Kidney tubule cell (primary cell): ENCODE measurements around the gene PADI6.
A peak's percentile ranks its signal among the peaks of the same experiment; 100 is the strongest.
"Not testable (repeated sequence)": the region's sequence is repeated elsewhere in the genome, so short reads cannot be mapped to it uniquely, and the experiment has no call there.

Experiments
- DNase-seq: peaks from one replicate; pipeline ENCODE4 v3.0.0-alpha.2; 2018; ENCODE audit warnings: low spot score

PADI6 gene

DNA sequence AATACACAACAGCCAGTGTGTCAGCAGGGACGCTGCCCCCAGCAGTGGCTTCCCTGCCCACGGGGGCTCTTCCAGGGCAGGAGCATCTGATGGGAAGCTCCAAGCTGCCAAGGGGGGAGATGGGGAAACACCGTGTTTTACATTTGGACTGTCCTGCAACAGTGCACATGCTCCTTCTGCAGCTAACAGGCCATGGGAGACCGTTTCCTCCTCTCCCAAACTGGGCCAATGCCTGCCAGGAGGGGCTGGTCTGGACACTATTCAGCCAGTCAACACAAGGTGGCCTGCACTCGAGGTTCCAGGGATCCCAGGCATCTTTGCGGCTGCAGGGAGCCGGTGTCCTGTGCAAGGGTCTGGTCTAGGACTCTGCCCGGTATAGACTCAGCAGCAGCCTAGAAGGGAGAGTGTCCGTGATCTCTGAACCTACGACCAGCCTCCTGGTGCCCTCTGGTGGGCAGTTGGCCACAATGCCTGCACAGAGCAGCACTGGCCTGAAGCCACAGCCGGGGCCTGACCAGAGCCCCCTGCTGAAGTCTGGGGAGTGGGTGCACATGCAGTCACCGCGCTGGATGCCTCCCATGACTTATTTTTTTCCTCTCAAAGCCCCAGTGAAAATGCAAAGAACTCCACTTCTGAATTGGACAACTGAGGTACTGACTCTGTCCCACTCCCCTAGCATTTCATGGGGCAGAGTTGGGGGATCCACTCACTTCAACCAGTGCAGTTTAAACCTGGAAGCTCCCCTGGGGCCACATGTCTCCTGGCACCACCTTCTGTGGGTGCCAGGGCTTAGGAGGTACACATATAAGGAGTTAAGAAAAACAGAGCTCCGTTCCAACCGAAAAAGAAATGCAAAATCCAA is 34.1 kb downstream of the PADI6 start:
- peak; percentile 68 for DNase-seq

DNA sequence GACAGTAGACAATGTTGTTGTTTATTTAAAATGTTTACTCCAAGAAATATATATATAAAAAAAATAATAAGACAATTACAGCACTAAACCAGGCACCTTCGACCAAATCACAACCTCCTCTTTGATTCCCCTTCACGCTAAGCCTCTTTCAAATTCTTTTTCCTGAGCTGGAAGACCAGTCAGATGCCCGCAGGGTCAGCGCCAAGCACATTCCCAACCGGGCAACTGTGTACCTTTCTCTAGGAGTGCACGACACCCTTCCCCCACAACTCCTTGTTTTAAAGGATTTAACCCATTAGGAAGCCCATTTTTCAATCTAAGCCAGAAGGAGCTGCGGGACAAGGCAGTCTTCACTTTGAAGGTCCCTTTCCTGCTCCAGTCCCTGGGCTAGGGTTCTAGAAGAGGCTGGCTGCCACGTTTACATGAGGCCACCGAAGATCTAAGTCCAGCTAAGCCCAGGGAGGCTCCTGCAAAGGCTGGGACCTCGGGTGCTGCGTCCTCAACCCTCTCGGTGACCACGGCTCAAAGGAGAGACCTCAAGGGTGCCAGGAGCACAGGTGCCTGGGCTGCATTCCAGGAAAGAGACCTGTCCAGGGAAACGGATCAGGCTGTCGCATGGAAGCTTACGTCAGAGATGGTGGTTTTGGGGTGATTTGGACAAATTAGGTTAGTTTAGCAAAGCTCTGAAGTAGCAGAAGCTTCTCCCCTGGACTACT is 34.9 kb downstream of the PADI6 start:
- DNase-seq: not testable (repeated sequence)

GRCh38 chr1:17407786-17408514 is 36.0 kb downstream of the PADI6 start:
- DNase-seq: not testable (repeated sequence)

DNA sequence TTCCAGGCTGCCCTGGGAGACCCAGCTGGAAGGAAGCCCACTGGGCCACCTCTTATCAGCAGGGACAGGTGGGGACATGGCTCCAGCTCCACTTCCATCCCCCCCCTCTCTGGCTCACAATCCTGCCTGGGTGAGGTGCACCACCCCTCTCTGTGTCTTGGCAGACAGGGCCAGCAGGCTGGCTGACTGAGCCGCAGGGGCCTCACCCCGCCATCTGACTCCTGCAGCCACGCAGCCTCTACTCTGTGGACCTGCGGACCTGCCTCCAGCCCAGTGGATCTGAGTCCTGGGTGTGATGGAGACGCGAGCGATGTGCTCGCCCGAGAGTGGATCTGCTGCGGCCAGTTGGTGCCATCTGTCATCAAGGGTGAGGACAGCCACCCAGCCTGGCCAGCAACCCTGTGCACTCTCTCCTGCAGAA is 37.4 kb downstream of the PADI6 start:
- no peak for DNase-seq

- DNase-seq: no peak
Observed at GRCh38 chr1:17412093-17412870, 40.3 kb downstream of the PADI6 start.

- no peak for DNase-seq
Observed at GRCh38 chr1:17414022-17414421, 42.0 kb downstream of the PADI6 start.

DNA sequence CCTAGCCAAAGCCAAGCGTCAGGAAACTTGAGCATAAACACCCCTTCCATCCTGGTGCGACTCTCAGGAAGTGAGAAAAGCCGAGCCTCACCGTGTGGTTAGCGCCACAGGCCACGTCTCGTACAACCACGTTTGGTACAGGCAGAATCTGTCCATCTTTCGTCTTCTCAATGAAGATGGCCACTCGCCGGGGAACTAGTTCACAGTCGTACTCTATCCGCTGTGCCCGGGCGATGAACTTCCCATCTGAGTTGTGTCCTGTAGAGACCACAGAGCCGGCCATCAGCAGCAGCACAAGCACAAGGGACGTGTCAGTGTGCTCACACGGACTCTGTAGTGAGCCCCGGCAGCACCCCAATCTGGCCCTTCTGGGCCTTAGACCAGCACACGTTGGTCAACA is 44.4 kb downstream of the PADI6 start:
- no peak for DNase-seq

- DNase-seq: peak; percentile 45
Observed at GRCh38 chr1:17419626-17420328, 47.8 kb downstream of the PADI6 start.

GRCh38 chr1:17420391-17420918 is 48.5 kb downstream of the PADI6 start:
- no peak for DNase-seq

DNA sequence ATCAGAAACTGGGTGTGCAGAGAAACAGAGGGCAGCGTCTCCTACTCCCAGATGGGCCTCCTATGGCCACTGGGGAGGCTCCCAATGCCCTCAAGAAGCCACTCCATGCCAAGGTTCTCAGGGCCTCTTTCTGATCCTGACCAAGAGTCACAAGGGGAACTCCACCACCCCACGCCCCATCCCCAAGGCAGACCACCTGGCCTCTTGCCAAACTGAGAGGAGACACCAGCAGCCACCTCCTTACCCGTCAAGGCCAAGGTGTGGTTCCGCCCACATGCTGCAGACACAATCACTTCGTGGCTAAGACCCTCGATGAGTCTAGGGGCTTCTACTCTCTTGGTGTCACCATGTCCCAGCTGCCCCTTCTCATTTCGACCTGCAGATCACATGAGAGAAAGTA is 50.5 kb downstream of the PADI6 start:
- no peak for DNase-seq

GRCh38 chr1:17423781-17424245 is 51.8 kb downstream of the PADI6 start:
- no peak for DNase-seq

DNA sequence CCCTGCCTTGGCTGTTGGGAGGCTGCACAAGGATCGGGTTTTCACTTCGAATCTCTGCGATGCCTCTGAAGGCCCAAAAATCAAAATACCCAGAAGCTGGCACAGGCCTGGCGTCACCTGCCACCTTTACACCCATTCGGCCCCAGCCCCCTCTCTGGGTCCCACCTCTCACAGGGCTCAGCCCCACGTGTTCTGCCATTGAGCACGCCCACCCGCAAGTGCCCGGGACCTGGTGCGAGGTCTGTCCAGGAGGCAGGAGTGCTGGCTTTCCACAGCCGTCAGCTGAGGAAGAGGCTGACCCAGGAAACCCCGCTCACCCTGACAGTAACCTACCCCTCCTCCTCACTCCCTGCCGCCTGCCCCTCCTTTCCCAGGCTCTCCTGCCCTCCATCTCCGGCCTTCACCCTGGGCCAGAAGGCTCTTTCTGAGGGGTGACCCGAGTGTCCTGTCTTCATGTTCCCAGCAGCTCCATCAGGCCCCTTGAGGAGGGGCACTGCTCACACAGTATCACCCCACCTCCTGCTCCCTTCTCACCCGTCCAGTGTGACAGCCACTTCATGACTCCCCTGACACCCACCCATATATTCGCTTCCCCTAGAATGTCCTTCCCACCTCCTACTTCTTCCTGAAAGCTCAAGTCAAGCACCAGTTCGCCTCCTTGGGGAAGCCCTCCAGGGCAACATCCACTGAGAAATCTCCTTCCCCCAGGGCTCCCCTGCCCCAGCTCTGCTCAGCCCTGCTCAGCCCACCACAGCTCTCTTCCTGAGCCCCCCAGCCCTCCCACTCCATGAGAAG is 54.0 kb downstream of the PADI6 start:
- DNase-seq: no peak

GRCh38 chr1:17427696-17428660 is 56.0 kb downstream of the PADI6 start:
- no peak for DNase-seq

GRCh38 chr1:17429183-17429582 is 57.2 kb downstream of the PADI6 start:
- no peak for DNase-seq

GRCh38 chr1:17432412-17432811 is 60.4 kb downstream of the PADI6 start:
- DNase-seq: no peak

- DNase-seq: no peak
Observed at GRCh38 chr1:17433261-17433660, 61.3 kb downstream of the PADI6 start.

- DNase-seq: no peak
Observed at GRCh38 chr1:17434016-17434415, 62.0 kb downstream of the PADI6 start.

- no peak for DNase-seq
Observed at GRCh38 chr1:17434601-17435000, 62.6 kb downstream of the PADI6 start.
